ENCODE results near the gene STAT4.

STAT4 gene

GRCh38 chr2:191030521-191031154, 120.2 kb downstream of the STAT4 start:
- Mint-ChIP-seq H3K36me3 (ENCODE audit: low read depth) (no peaks in the 10 kb centered on the region), H3K4me3 (no peak overlapping the region), H3K9me3 (no peaks in the 10 kb centered on the region), H3K4me1 (peaks cover 14% of the 10 kb centered on the region), H3K27me3 (ENCODE audit: low read depth, poor library complexity) (peaks cover 5% of the 10 kb centered on the region), H3K27ac (no peak overlapping the region)
- TF ChIP-seq, protein P1, sequence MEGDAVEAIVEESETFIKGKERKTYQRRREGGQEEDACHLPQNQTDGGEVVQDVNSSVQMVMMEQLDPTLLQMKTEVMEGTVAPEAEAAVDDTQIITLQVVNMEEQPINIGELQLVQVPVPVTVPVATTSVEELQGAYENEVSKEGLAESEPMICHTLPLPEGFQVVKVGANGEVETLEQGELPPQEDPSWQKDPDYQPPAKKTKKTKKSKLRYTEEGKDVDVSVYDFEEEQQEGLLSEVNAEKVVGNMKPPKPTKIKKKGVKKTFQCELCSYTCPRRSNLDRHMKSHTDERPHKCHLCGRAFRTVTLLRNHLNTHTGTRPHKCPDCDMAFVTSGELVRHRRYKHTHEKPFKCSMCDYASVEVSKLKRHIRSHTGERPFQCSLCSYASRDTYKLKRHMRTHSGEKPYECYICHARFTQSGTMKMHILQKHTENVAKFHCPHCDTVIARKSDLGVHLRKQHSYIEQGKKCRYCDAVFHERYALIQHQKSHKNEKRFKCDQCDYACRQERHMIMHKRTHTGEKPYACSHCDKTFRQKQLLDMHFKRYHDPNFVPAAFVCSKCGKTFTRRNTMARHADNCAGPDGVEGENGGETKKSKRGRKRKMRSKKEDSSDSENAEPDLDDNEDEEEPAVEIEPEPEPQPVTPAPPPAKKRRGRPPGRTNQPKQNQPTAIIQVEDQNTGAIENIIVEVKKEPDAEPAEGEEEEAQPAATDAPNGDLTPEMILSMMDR (IDR thresholded peaks at IDR 0.05): peak; percentile 60
- DNase-seq: peak; percentile 22

GRCh38 chr2:191029280-191029950, 121.4 kb downstream of the STAT4 start:
- H3K27me3 Mint-ChIP-seq (ENCODE audit: low read depth, poor library complexity): peaks cover 5% of the 10 kb centered on the region
- peaks cover 14% of the 10 kb centered on the region for H3K4me1 Mint-ChIP-seq
- no peaks in the 10 kb centered on the region for H3K9me3 Mint-ChIP-seq
- H3K27ac Mint-ChIP-seq: no peak overlapping the region
- H3K36me3 Mint-ChIP-seq (ENCODE audit: low read depth): no peaks in the 10 kb centered on the region
- H3K4me3 Mint-ChIP-seq: no peak overlapping the region
- no peak for DNase-seq
- TF ChIP-seq, protein P1 (IDR thresholded peaks at IDR 0.05): no peak

GRCh38 chr2:191026377-191026776, 124.4 kb downstream of the STAT4 start:
- no peaks in the 10 kb centered on the region for H3K36me3 Mint-ChIP-seq (ENCODE audit: low read depth)
- peaks cover 5% of the 10 kb centered on the region for H3K27me3 Mint-ChIP-seq (ENCODE audit: low read depth, poor library complexity)
- H3K4me1 Mint-ChIP-seq: no peaks in the 10 kb centered on the region
- H3K4me3 Mint-ChIP-seq: no peak overlapping the region
- no peaks in the 10 kb centered on the region for H3K9me3 Mint-ChIP-seq
- no peak for DNase-seq
- no peak overlapping the region for H3K27ac Mint-ChIP-seq
- TF ChIP-seq, protein P1 (IDR thresholded peaks at IDR 0.05): no peak

- Mint-ChIP-seq H3K9me3 (no peaks in the 10 kb centered on the region), H3K27ac (no peak overlapping the region), H3K4me1 (no peaks in the 10 kb centered on the region), H3K36me3 (ENCODE audit: low read depth) (no peaks in the 10 kb centered on the region), H3K4me3 (no peak overlapping the region), H3K27me3 (ENCODE audit: low read depth, poor library complexity) (peaks cover 5% of the 10 kb centered on the region)
- TF ChIP-seq, protein P1 (IDR thresholded peaks at IDR 0.05): no peak
- no peak for DNase-seq
These were observed 125.7 kb downstream of the STAT4 start for GRCh38 chr2:191025135-191025534.

- Mint-ChIP-seq H3K27ac (no peak overlapping the region), H3K36me3 (ENCODE audit: low read depth) (no peaks in the 10 kb centered on the region), H3K27me3 (ENCODE audit: low read depth, poor library complexity) (peaks cover 12% of the 10 kb centered on the region), H3K4me3 (no peak overlapping the region), H3K9me3 (no peaks in the 10 kb centered on the region), H3K4me1 (no peaks in the 10 kb centered on the region)
- DNase-seq: no peak
- TF ChIP-seq, protein P1 (IDR thresholded peaks at IDR 0.05): no peak
These were observed 127.5 kb downstream of the STAT4 start for GRCh38 chr2:191023235-191023679.

Data from nephron progenitor cell (in vitro differentiated cells).